Endothelial cell of umbilical vein (primary cell): ENCODE measurements around the gene SRSF10. TPM values are rescaled to one million over a fixed set of nuclear protein-coding genes. Genes with fewer than 3 reads are reported as not detected.

Experiments
- BruUV-seq: library from RNA; stranded (reverse); fragments of 400-500 nt; replicated peaks from 2 replicates; lab custom pipeline; 2021; lab: Mats Ljungman, UMichigan
- CTCF ChIA-PET: fragments of 300-600, 350-600 bp; sonication (Branson Sonifier 250); formaldehyde crosslinking; loops from one replicate; lab custom pipeline; 2021; ENCODE audit warnings: antibody characterized with exemption, inconsistent platforms; lab: Charles Lee
- POLR2A ChIA-PET: fragments of 300-600, 350-600 bp; sonication (Branson Sonifier 250); formaldehyde crosslinking; loops from one replicate; lab custom pipeline; 2021; ENCODE audit warnings: antibody characterized with exemption, inconsistent platforms; lab: Charles Lee
- DNase-seq: peaks from one replicate; pipeline ENCODE4 v3.0.0-alpha.2; 2011; ENCODE audit warnings: low read depth, low spot score
- FAIRE-seq: peaks from 2 replicates; lab custom pipeline; 2011; peaks lifted over from hg19 to GRCh38; lab: Jason Lieb, UNC
- H2AFZ ChIP-seq: 2 replicates; pipeline ENCODE4 v1.6.0; 2012; ENCODE audit warnings: low read depth, low read length, control low read depth, inconsistent platforms
- H3K27ac ChIP-seq: 2 replicates; pipeline ENCODE4 v1.5.1; 2011; ENCODE audit warnings: low read depth, mild to moderate bottlenecking, control low read depth, low read length, moderate library complexity; ENCODE audit not compliant: insufficient read depth
- H3K27me3 ChIP-seq, 2 experiments: 2 replicates each; pipeline versions ENCODE4 v1.6.0 to v1.6.1; 2011; ENCODE audit warnings: low read length in 2 of 2, mixed read lengths in 1 of 2; ENCODE audit not compliant: control insufficient read depth in 2 of 2, insufficient read depth in 2 of 2
- H3K36me3 ChIP-seq, 2 experiments: 2 replicates in 1 of 2; 3 replicates in 1 of 2; pipeline ENCODE4 v1.5.1; 2011; ENCODE audit warnings: low read length in 2 of 2, mild to moderate bottlenecking in 1 of 2, moderate library complexity in 1 of 2; ENCODE audit not compliant: control insufficient read depth in 2 of 2, insufficient read depth in 2 of 2; ENCODE audit errors: extremely low read depth in 1 of 2
- H3K4me1 ChIP-seq: 3 replicates; pipeline ENCODE4 v1.5.1; 2011; ENCODE audit warnings: mild to moderate bottlenecking, low read length; ENCODE audit not compliant: control insufficient read depth, insufficient read depth; ENCODE audit errors: extremely low read depth
- H3K4me2 ChIP-seq: 2 replicates; pipeline ENCODE4 v1.6.1; 2011; ENCODE audit warnings: low read length, control low read depth, mixed read lengths; ENCODE audit not compliant: insufficient read depth
- H3K4me3 ChIP-seq, 3 experiments: fragments of 200-600 bp in 1 of 3; sonication (generic), shearing (Covaris generic) in 1 of 3; replicated peaks in 1 of 3; 2 replicates each; pipeline ENCODE4 v1.5.1; 2011 to 2016; ENCODE audit warnings: control low read depth in 3 of 3, low read length in 3 of 3, mild to moderate bottlenecking in 2 of 3, inconsistent platforms in 1 of 3, low read depth in 1 of 3, moderate library complexity in 1 of 3; ENCODE audit not compliant: insufficient read depth in 1 of 3
- H3K79me2 ChIP-seq: 2 replicates; pipeline ENCODE4 v1.6.0; 2012; ENCODE audit warnings: low read length, inconsistent platforms; ENCODE audit not compliant: control insufficient read depth, insufficient read depth
- H3K9ac ChIP-seq: replicated peaks from 2 replicates; pipeline ENCODE3; 2011; ENCODE audit warnings: low read length, control low read depth; ENCODE audit not compliant: insufficient read depth; ENCODE audit errors: extremely low read depth
- H3K9me1 ChIP-seq: replicated peaks from 3 replicates; pipeline ENCODE4 v1.6.0; 2011; ENCODE audit warnings: mild to moderate bottlenecking, low read length; ENCODE audit not compliant: control insufficient read depth, insufficient read depth; ENCODE audit errors: extremely low read depth
- H3K9me3 ChIP-seq: replicated peaks from 2 replicates; pipeline ENCODE4 v1.5.1; 2012; ENCODE audit warnings: low read length, inconsistent platforms; ENCODE audit not compliant: control insufficient read depth, insufficient read depth
- H4K20me1 ChIP-seq: replicated peaks from 2 replicates; pipeline ENCODE3; 2011; ENCODE audit warnings: mild to moderate bottlenecking, low read length; ENCODE audit not compliant: control insufficient read depth, insufficient read depth; ENCODE audit errors: extremely low read depth
- GATA2 ChIP-seq: IDR thresholded peaks from 2 replicates; pipeline ENCODE4 v1.7.0; 2011; ENCODE audit warnings: low read depth, mild to moderate bottlenecking, moderate library complexity, mixed read lengths, low read length; ENCODE audit not compliant: insufficient read length, insufficient read depth
- dilution Hi-C: fragments of 300-500 bp; cut with MboI; formaldehyde crosslinking; loops from one replicate; pipeline ENCODE4 v1.15.0; 2019; ENCODE audit warnings: low sequenced_read_pairs; ENCODE audit not compliant: extremely low pct_ligation_motif_present
- intact Hi-C: fragments of 100-400 bp; cut with micrococcal nuclease; formaldehyde crosslinking; loops from one replicate; pipeline ENCODE4 v1.10.0; 2022
- polyA plus RNA-seq, 4 experiments: library from polyadenylated mRNA; depleted of rRNA in 3 of 4; stranded (reverse) in 3 of 4; unstranded in 1 of 4; fragments of >200 nt; gene quantifications; 2 replicates each; pipeline versions ENCODE4 v1.2.1 to v1.2.3, GENCODE V29; 2011 to 2012; ENCODE audit warnings: missing spikeins in 1 of 4
- total RNA-seq: library from RNA; stranded (reverse); gene quantifications from 2 replicates; pipeline ENCODE4 v1.2.3, GENCODE V29; 2021
- TF ChIP-seq, protein P1 (sequence below), 2 donors: IDR thresholded peaks; 1 replicate in 1 of 2; 2 replicates in 1 of 2; pipeline ENCODE4 v1.5.1; 2011; ENCODE audit warnings: low read length in 2 of 2, mild to moderate bottlenecking in 2 of 2, moderate library complexity in 2 of 2, control low read depth in 1 of 2, inconsistent platforms in 1 of 2, low read depth in 1 of 2; ENCODE audit not compliant: insufficient read depth in 1 of 2; ENCODE audit errors: extremely low read depth in 1 of 2

SRSF10 gene
- total and polyA plus RNA-seq, 2 donors (not counting 3 experiments of a cell fraction or from before 2014, with no cell fraction given): 124 to 135 TPM

DNA sequence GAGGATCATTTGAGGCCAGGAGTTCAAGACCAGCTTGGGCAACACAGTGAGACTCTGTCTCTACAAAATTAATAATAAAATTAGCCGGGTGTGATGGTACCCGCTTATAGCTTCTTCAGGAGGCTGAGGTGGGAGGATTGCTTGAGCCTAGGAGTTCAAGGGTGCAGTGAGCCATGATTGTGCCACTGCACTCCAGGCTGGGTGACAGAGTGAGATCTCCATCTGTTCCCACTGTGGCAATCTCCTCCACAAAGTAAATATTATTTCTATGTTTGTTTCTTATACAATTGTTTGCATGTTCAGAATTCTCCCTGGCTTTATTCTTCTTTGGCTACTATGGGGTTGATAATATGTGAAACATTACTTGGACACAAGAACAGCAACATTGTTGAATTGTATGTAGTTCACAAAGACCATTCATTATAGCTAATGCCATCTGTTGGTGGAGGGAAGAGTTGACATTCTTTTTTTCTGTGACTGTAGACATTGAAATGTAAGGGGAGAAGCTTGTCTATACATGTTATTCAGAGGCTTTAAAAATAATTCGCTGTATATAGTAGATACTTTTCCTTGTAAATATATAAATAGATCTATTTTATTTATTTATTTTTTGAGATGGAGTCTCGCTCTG lies 47.8 kb upstream of the SRSF10 start:
- no peak overlapping the region for H3K4me3 ChIP-seq
- peak; percentile 87 for FAIRE-seq
- peak; percentile 70 for DNase-seq

More for the DNA sequence above, 47.8 kb upstream of the SRSF10 start:
- ChIA-PET CTCF (interaction anchor here (0.6 to 3.5 kb wide), 38 partner anchors 9 to 778 kb away, joined by 3 to 61 read pairs (median 5); partner anchors contain the start of genes PITHD1, PNRC2 and SRSF10), POLR2A (interaction anchor here (0.6 to 1.1 kb wide), 4 partner anchors 20 to 83 kb away, joined by 3 read pairs; partner anchors contain the start of gene SRSF10)
- no peaks in the 10 kb centered on the region for H3K27me3 ChIP-seq
- H2AFZ ChIP-seq: no peak overlapping the region
- no peak overlapping the region for H3K9ac ChIP-seq
- no peaks in the 10 kb centered on the region for H4K20me1 ChIP-seq
- H3K9me1 ChIP-seq: no peaks in the 10 kb centered on the region
- no peaks in the 10 kb centered on the region for H3K9me3 ChIP-seq
- BruUV-seq: no TSS peak
- no peaks in the 10 kb centered on the region for H3K4me1 ChIP-seq
- H3K27ac ChIP-seq: no peak overlapping the region
- TF ChIP-seq GATA2: no peak
- TF ChIP-seq, protein P1, sequence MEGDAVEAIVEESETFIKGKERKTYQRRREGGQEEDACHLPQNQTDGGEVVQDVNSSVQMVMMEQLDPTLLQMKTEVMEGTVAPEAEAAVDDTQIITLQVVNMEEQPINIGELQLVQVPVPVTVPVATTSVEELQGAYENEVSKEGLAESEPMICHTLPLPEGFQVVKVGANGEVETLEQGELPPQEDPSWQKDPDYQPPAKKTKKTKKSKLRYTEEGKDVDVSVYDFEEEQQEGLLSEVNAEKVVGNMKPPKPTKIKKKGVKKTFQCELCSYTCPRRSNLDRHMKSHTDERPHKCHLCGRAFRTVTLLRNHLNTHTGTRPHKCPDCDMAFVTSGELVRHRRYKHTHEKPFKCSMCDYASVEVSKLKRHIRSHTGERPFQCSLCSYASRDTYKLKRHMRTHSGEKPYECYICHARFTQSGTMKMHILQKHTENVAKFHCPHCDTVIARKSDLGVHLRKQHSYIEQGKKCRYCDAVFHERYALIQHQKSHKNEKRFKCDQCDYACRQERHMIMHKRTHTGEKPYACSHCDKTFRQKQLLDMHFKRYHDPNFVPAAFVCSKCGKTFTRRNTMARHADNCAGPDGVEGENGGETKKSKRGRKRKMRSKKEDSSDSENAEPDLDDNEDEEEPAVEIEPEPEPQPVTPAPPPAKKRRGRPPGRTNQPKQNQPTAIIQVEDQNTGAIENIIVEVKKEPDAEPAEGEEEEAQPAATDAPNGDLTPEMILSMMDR (IDR thresholded peaks at IDR 0.05; ENCODE audit: extremely low read depth in 1 of 2, insufficient read depth in 1 of 2, low read depth in 1 of 2, low read length in 2 of 2): peak; percentile 37 to 45
- no peaks in the 10 kb centered on the region for H3K36me3 ChIP-seq
- dilution Hi-C loops: no loop called here
- no peak overlapping the region for H3K4me2 ChIP-seq
- intact Hi-C loops: loop anchor here (1.0 to 5.0 kb wide), 3 partner anchors 48 to 221 kb away; partner anchors contain the start of genes PNRC2 and SRSF10
- no peaks in the 10 kb centered on the region for H3K79me2 ChIP-seq
